ENCODE measurements around the gene SETBP1. TPM values are rescaled to one million over a fixed set of nuclear protein-coding genes. Genes with fewer than 3 reads are reported as not detected.

The SETBP1 gene
- total and polyA plus RNA-seq, 9 of the 15 experiments (the other 6 are each of a cell fraction or from before 2014, with no cell fraction given): under 0.01 to 0.13 (median 0.04) TPM

DNA sequence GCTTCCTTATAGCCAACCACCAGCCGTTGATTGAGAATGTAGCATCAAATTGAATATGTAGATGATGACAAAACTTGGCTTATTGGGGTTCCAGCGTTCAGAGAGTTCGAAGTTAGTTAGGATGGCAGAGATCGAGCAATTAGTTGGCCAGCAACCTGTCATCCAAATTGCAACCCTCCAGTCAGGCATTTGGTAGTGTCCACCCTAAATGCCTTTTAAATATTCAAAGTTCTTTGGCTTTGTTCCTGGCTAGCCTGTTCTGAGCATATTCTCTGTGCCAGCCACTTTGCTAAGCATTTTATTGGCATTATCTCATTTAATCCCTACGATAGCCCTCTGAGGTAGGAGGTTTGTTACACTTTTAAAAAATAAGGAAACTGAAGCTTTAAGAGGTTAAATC is 342.8 kb downstream of the SETBP1 start:
- WGBS (ENCODE audit: insufficient coverage, low coverage, missing lambda C conversion rate): 0% methylated on average over 5 of the region's 5 CpGs
- BruUV-seq (replicated peaks): no TSS peak
- no peak for ATAC-seq
- no peak overlapping the region for H3K9ac ChIP-seq (ENCODE audit: insufficient read depth in 1 of 2, low read depth in 2 of 2, low read length in 2 of 2)
- CTCF ChIA-PET (ENCODE audit: low intra/inter-chr PET ratio): no interaction called here
- no peak for TF ChIP-seq TEAD1 (CRISPR knock-in tag; IDR thresholded peaks at IDR 0.05)
- no peak for TF ChIP-seq SREBF2 (CRISPR knock-in tag; IDR thresholded peaks at IDR 0.05)
- no peak for TF ChIP-seq NFXL1 (CRISPR knock-in tag; IDR thresholded peaks at IDR 0.05)
- TF ChIP-seq KLF10 (CRISPR knock-in tag; IDR thresholded peaks at IDR 0.05): no peak
- no peak for TF ChIP-seq RCOR1 (IDR thresholded peaks at IDR 0.05; ENCODE audit: borderline replicate concordance in 1 of 2, low read depth in 2 of 2, low read length in 2 of 2)
- TF ChIP-seq ZNF780A (CRISPR knock-in tag; IDR thresholded peaks at IDR 0.05): no peak
- no peak for TF ChIP-seq HEY1 (CRISPR knock-in tag; IDR thresholded peaks at IDR 0.05; ENCODE audit: borderline replicate concordance)
- no peak for TF ChIP-seq SLC30A9 (CRISPR knock-in tag; IDR thresholded peaks at IDR 0.05)
- no peak for TF ChIP-seq SREBF1 (IDR thresholded peaks at IDR 0.05; ENCODE audit: borderline replicate concordance, low read depth, low read length)
- TF ChIP-seq ZSCAN29 (IDR thresholded peaks at IDR 0.05): no peak
- TF ChIP-seq, protein P1, sequence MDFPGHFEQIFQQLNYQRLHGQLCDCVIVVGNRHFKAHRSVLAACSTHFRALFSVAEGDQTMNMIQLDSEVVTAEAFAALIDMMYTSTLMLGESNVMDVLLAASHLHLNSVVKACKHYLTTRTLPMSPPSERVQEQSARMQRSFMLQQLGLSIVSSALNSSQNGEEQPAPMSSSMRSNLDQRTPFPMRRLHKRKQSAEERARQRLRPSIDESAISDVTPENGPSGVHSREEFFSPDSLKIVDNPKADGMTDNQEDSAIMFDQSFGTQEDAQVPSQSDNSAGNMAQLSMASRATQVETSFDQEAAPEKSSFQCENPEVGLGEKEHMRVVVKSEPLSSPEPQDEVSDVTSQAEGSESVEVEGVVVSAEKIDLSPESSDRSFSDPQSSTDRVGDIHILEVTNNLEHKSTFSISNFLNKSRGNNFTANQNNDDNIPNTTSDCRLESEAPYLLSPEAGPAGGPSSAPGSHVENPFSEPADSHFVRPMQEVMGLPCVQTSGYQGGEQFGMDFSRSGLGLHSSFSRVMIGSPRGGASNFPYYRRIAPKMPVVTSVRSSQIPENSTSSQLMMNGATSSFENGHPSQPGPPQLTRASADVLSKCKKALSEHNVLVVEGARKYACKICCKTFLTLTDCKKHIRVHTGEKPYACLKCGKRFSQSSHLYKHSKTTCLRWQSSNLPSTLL (IDR thresholded peaks at IDR 0.05): no peak
- no peak for TF ChIP-seq CREBBP (IDR thresholded peaks at IDR 0.05; ENCODE audit: low read depth, low read length)
- no peak for TF ChIP-seq BRF1 (IDR thresholded peaks at IDR 0.05; ENCODE audit: borderline replicate concordance, extremely low read depth, insufficient read length)
- TF ChIP-seq TARDBP (IDR thresholded peaks at IDR 0.05): no peak
- TF ChIP-seq ZNF79 (CRISPR knock-in tag; IDR thresholded peaks at IDR 0.05; ENCODE audit: low read depth): no peak
- no peak for TF ChIP-seq GABPB2 (CRISPR knock-in tag; conservative IDR thresholded peaks at IDR 0.05)
- TF ChIP-seq SETDB1 (IDR thresholded peaks at IDR 0.05; ENCODE audit: low read length): no peak
- TF ChIP-seq, protein P2, sequence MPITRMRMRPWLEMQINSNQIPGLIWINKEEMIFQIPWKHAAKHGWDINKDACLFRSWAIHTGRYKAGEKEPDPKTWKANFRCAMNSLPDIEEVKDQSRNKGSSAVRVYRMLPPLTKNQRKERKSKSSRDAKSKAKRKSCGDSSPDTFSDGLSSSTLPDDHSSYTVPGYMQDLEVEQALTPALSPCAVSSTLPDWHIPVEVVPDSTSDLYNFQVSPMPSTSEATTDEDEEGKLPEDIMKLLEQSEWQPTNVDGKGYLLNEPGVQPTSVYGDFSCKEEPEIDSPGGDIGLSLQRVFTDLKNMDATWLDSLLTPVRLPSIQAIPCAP (CRISPR knock-in tag; IDR thresholded peaks at IDR 0.05; ENCODE audit: borderline replicate concordance): no peak
- TF ChIP-seq, protein P3, sequence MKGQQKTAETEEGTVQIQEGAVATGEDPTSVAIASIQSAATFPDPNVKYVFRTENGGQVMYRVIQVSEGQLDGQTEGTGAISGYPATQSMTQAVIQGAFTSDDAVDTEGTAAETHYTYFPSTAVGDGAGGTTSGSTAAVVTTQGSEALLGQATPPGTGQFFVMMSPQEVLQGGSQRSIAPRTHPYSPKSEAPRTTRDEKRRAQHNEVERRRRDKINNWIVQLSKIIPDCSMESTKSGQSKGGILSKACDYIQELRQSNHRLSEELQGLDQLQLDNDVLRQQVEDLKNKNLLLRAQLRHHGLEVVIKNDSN (CRISPR knock-in tag; IDR thresholded peaks at IDR 0.05): no peak
- H3K79me2 ChIP-seq (ENCODE audit: control insufficient read depth, insufficient read depth, low read length): no peaks in the 10 kb centered on the region
- H3K36me3 ChIP-seq (ENCODE audit: control insufficient read depth, insufficient read depth, low read length): no peaks in the 10 kb centered on the region
- no peaks in the 10 kb centered on the region; a peak in 1 of 5 replicates for H3K27me3 ChIP-seq (ENCODE audit: control insufficient read depth in 2 of 2, insufficient read depth in 2 of 2, low read length in 2 of 2)
- H3K4me2 ChIP-seq (ENCODE audit: insufficient read depth, low read length): no peak overlapping the region
- H4K20me1 ChIP-seq (replicated peaks; ENCODE audit: control insufficient read depth, insufficient read depth, low read length): no peaks in the 10 kb centered on the region
- H3K9me1 ChIP-seq (ENCODE audit: control insufficient read depth, insufficient read depth, low read length): no peaks in the 10 kb centered on the region
- no peak overlapping the region for H2AFZ ChIP-seq (ENCODE audit: low read depth, low read length)
- in situ Hi-C loops (cut with MboI) (no loop called here), intact Hi-C loops (cut with micrococcal nuclease) (no loop called here)
- H3K4me3 ChIP-seq: no peak overlapping the region
- no peak overlapping the region for H3K27ac ChIP-seq (ENCODE audit: extremely low read depth, low read depth, low read length)
- no peak for FAIRE-seq
- POLR2A ChIA-PET: no interaction called here
- H3K4me1 ChIP-seq (replicated peaks in 1 of 2; ENCODE audit: control insufficient read depth in 2 of 2, insufficient read depth in 2 of 2, low read length in 2 of 2): no peaks in the 10 kb centered on the region
- H3K9me3 ChIP-seq (replicated peaks; ENCODE audit: control insufficient read depth, insufficient read depth, low read depth, low read length): no peaks in the 10 kb centered on the region
- no peak for DNase-seq (ENCODE audit: extremely low read depth in 1 of 4, low spot score in 3 of 4)
